Heart left ventricle (tissue), 13 donors: ENCODE measurements around the gene BCR.

Experiments used
- POLR2A ChIP-seq, 2 donors: fragments of 450-650 bp; IDR thresholded peaks; one replicate each; pipeline ENCODE4 v1.6.1; 2017; ENCODE audit warnings: antibody characterized with exemption in 2 of 2, mild to moderate bottlenecking in 2 of 2, moderate library complexity in 2 of 2
- TF ChIP-seq, protein P1 (sequence below), 12 donors: fragments of 200-600 bp; sonication (generic) in 4 of 12; IDR thresholded peaks; one replicate each; pipeline versions ENCODE4 v1.5.0 to v1.8.0; 2018 to 2022; ENCODE audit warnings: antibody characterized with exemption in 12 of 12, mild to moderate bottlenecking in 5 of 12
- donor health status: ischemic (EF 13 %, LVEDD 7.1; RV severe dilation, severe dysfunction).
- donor health status: DM: no; HTN: yes; CAD: no.
- donor health status: DM: no; HTN: no; CAD: no.
- donor health status: ischemic (EF 25% LVEDD 6.9; RV normal size, moderate dysfunction).
- donor health status: ischemic (EF 25% LVEDD 5.7; RV mildly dilated, moderate dysfunction).
- donor health status: ischemic (EF 35%, LVEDD 5.7; RV mildly dilated, moderate dysfunction).
- donor health status: nonischemic (EF 11% LVEDD 7.7; RV severe dilation, severe dysfunction).
- donor health status: DM: yes; HTN: yes; CAD: no.
- donor health status: PGD.
- donor health status: ischemic (EF 29% LVEDD 5.4; RV normal size, mild dysfunction).
- donor health status: nonischemic (EF 23%, LVEDD 6.1; RV moderate dilation, normal function).

DNA sequence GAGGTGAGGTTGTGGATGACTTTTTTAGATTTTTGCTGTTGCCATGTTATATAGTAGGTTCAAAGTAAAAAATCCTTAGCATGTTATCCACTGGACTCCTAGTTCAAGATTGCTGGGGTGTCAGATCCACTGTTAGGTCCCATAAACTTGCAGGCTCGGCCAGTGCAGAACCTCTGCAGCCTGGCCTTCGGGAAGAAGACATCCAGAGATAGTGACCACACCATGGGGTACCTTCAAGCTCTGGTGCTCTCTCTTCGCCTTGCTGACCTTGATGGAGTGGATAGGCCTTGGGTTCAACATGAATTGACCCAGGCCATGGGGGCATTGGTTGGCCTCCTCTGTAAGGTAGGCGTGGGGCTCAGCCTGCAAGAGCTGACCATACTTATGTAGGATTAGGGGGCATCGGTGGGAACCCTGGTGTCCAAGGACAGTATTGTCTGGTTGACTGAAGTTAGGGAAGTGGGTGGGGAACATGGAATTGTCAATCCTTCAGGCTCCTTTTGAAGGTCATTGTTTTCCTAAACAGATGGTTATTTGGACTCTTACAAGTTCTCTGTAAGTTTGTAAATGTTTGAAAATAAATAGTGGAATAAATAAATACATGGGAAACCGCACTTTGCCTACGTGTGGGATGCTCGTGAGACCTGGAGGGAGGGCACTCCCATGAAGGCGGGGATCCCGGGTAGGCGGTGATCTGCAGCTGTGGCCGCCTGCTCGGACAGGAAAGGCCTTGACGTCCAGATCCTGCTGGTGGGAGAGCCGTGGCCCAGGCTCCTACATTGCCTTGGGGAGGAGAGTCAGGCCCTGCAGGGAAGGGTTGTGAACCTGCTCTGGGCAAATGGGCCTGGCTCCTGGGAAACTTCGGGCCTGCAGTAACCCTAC lies 37.1 kb downstream of the BCR start:
- TF ChIP-seq, protein P1, sequence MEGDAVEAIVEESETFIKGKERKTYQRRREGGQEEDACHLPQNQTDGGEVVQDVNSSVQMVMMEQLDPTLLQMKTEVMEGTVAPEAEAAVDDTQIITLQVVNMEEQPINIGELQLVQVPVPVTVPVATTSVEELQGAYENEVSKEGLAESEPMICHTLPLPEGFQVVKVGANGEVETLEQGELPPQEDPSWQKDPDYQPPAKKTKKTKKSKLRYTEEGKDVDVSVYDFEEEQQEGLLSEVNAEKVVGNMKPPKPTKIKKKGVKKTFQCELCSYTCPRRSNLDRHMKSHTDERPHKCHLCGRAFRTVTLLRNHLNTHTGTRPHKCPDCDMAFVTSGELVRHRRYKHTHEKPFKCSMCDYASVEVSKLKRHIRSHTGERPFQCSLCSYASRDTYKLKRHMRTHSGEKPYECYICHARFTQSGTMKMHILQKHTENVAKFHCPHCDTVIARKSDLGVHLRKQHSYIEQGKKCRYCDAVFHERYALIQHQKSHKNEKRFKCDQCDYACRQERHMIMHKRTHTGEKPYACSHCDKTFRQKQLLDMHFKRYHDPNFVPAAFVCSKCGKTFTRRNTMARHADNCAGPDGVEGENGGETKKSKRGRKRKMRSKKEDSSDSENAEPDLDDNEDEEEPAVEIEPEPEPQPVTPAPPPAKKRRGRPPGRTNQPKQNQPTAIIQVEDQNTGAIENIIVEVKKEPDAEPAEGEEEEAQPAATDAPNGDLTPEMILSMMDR (IDR thresholded peaks at IDR 0.05) = peak in 1 of 12 donors; percentile 9
- no peak for TF ChIP-seq POLR2A (IDR thresholded peaks at IDR 0.05)
